IMR-90 (cell line): Measurements from ENCODE around the gene COPZ2. TPM values are rescaled to one million over a fixed set of nuclear protein-coding genes. Genes with fewer than 3 reads are reported as not detected.

Experiments used
- ATAC-seq: fragments of 200-7000 bp; cut with Tn5 transposase; 2 replicates; pipeline ENCODE4 v1.9.1; 2020; ENCODE audit warnings: low read depth, mild to moderate bottlenecking, moderate library complexity
- BruUV-seq: library from RNA; stranded (reverse); fragments of 400-500 nt; replicated peaks from 2 replicates; lab custom pipeline; 2021; lab: Mats Ljungman, UMichigan
- CTCF ChIA-PET: fragments of 300-600 bp; formaldehyde crosslinking; extraction: SDS; loops from one replicate; lab custom pipeline; 2021; ENCODE audit warnings: antibody characterized with exemption; lab: Yijun Ruan, JAX
- POLR2A ChIA-PET: fragments of 300-600 bp; sonication (Branson Sonifier 250); formaldehyde crosslinking; loops from one replicate; lab custom pipeline; 2022; ENCODE audit warnings: antibody characterized with exemption; ENCODE audit not compliant: unreplicated experiment; lab: Charles Lee
- DNase-seq: peaks from one replicate; pipeline ENCODE4 v3.0.0; 2013
- H2AFZ ChIP-seq: replicated peaks from 2 replicates; pipeline ENCODE3; 2013; ENCODE audit warnings: low read length, mild to moderate bottlenecking; ENCODE audit not compliant: poor library complexity
- H2AK5ac ChIP-seq: 2 replicates; pipeline ENCODE4 v1.6.1; 2013; ENCODE audit warnings: low read depth, low read length, inconsistent platforms
- H2AK9ac ChIP-seq: replicated peaks from 2 replicates; pipeline ENCODE3; 2013; ENCODE audit warnings: mild to moderate bottlenecking, low read depth, low read length, moderate library complexity; ENCODE audit not compliant: poor library complexity
- H2BK120ac ChIP-seq: 2 replicates; pipeline ENCODE4 v1.6.1; 2013; ENCODE audit warnings: low read depth, low read length, inconsistent platforms
- H2BK15ac ChIP-seq: 3 replicates; pipeline ENCODE4 v1.6.1; 2013; ENCODE audit warnings: low read depth, low read length, inconsistent platforms
- H2BK20ac ChIP-seq: 2 replicates; pipeline ENCODE4 v1.6.1; 2013; ENCODE audit warnings: low read depth, mild to moderate bottlenecking, inconsistent platforms, low read length, moderate library complexity
- H2BK5ac ChIP-seq: 2 replicates; pipeline ENCODE4 v1.6.1; 2013; ENCODE audit warnings: mild to moderate bottlenecking, low read depth, low read length, inconsistent platforms; ENCODE audit not compliant: poor library complexity, severe bottlenecking
- H3K14ac ChIP-seq: replicated peaks from 2 replicates; pipeline ENCODE4 v1.6.1; 2013; ENCODE audit warnings: low read depth, low read length, inconsistent platforms
- H3K18ac ChIP-seq: 2 replicates; pipeline ENCODE4 v1.6.1; 2013; ENCODE audit warnings: low read depth, low read length, control low read depth
- H3K23ac ChIP-seq: 2 replicates; pipeline ENCODE4 v1.6.1; 2013; ENCODE audit warnings: low read depth, low read length, inconsistent platforms
- H3K27ac ChIP-seq: 2 replicates; pipeline ENCODE4 v1.5.1; 2013; ENCODE audit warnings: mild to moderate bottlenecking, control low read depth, low read length; ENCODE audit not compliant: insufficient read depth
- H3K27me3 ChIP-seq: 2 replicates; pipeline ENCODE4 v1.6.1; 2013; ENCODE audit warnings: low read length; ENCODE audit not compliant: control insufficient read depth, insufficient read depth
- H3K36me3 ChIP-seq: 2 replicates; pipeline ENCODE4 v1.6.1; 2013; ENCODE audit warnings: low read length, mixed read lengths; ENCODE audit not compliant: control insufficient read depth, insufficient read depth
- H3K4ac ChIP-seq: 2 replicates; pipeline ENCODE4 v1.6.1; 2013; ENCODE audit warnings: low read depth, low read length, inconsistent platforms
- H3K4me1 ChIP-seq: 2 replicates; pipeline ENCODE4 v1.6.1; 2013; ENCODE audit warnings: low read length, mixed read lengths; ENCODE audit not compliant: control insufficient read depth, insufficient read depth
- H3K4me2 ChIP-seq: 2 replicates; pipeline ENCODE4 v1.6.1; 2013; ENCODE audit warnings: low read depth, mild to moderate bottlenecking, control low read depth, low read length, moderate library complexity
- H3K4me3 ChIP-seq: 2 replicates; pipeline ENCODE4 v1.5.1; 2013; ENCODE audit warnings: low read depth, mild to moderate bottlenecking, control low read depth, low read length, moderate library complexity; ENCODE audit not compliant: insufficient read depth
- H3K56ac ChIP-seq: 2 replicates; pipeline ENCODE4 v1.6.1; 2013; ENCODE audit warnings: low read length, inconsistent platforms; ENCODE audit not compliant: insufficient read depth; ENCODE audit errors: extremely low read depth
- H3K79me1 ChIP-seq, 2 experiments: 2 replicates each; pipeline ENCODE4 v1.6.1; 2013; ENCODE audit warnings: low read length in 2 of 2, inconsistent platforms in 1 of 2, low read depth in 1 of 2
- H3K9ac ChIP-seq: 2 replicates; pipeline ENCODE4 v1.6.1; 2013; ENCODE audit warnings: low read depth, low read length, control low read depth
- H3K9me1 ChIP-seq: 2 replicates; pipeline ENCODE4 v1.6.1; 2013; ENCODE audit warnings: low read length, inconsistent platforms; ENCODE audit not compliant: insufficient read depth
- H3K9me3 ChIP-seq: 2 replicates; pipeline ENCODE4 v1.6.1; 2013; ENCODE audit warnings: low read length; ENCODE audit not compliant: control insufficient read depth, insufficient read depth
- H4K20me1 ChIP-seq: 2 replicates; pipeline ENCODE4 v1.6.1; 2013; ENCODE audit warnings: low read length, inconsistent platforms; ENCODE audit not compliant: insufficient read depth
- H4K5ac ChIP-seq: 2 replicates; pipeline ENCODE4 v1.6.1; 2013; ENCODE audit warnings: mild to moderate bottlenecking, low read depth, low read length, control low read depth
- H4K8ac ChIP-seq, 2 experiments: 2 replicates each; pipeline ENCODE4 v1.6.1; 2013; ENCODE audit warnings: low read depth in 2 of 2, low read length in 2 of 2, control low read depth in 1 of 2, inconsistent platforms in 1 of 2
- H4K91ac ChIP-seq: 2 replicates; pipeline ENCODE4 v1.6.1; 2013; ENCODE audit warnings: low read depth, low read length, inconsistent platforms; ENCODE audit not compliant: insufficient read depth
- BHLHE40 ChIP-seq: fragments of 150-350 bp; IDR thresholded peaks from 2 replicates; pipeline ENCODE4 v1.6.1; 2016; ENCODE audit warnings: mild to moderate bottlenecking, low read depth, low read length
- CEBPB ChIP-seq: IDR thresholded peaks from 2 replicates; pipeline ENCODE4 v1.6.1; 2012; ENCODE audit warnings: low read depth, low read length, improper control_type of control experiment
- CHD1 ChIP-seq: IDR thresholded peaks from 2 replicates; pipeline ENCODE4 v1.6.1; 2012; ENCODE audit warnings: low read depth, low read length, improper control_type of control experiment
- ELK1 ChIP-seq: fragments of 150-350 bp; IDR thresholded peaks from 2 replicates; pipeline ENCODE4 v1.6.1; 2016; ENCODE audit warnings: low read depth, mild to moderate bottlenecking, low read length, moderate library complexity, borderline replicate concordance
- FOS ChIP-seq: fragments of 150-350 bp; IDR thresholded peaks from 2 replicates; pipeline ENCODE4 v1.6.1; 2016; ENCODE audit warnings: low read depth, low read length
- MAFK ChIP-seq: IDR thresholded peaks from 2 replicates; pipeline ENCODE4 v1.6.1; 2012; ENCODE audit warnings: low read depth, low read length, improper control_type of control experiment
- MAZ ChIP-seq: IDR thresholded peaks from 2 replicates; pipeline ENCODE4 v1.6.1; 2012; ENCODE audit warnings: low read depth, mild to moderate bottlenecking, low read length, improper control_type of control experiment, moderate library complexity, borderline replicate concordance
- MXI1 ChIP-seq: IDR thresholded peaks from 2 replicates; pipeline ENCODE4 v1.6.1; 2012; ENCODE audit warnings: low read depth, mild to moderate bottlenecking, low read length, moderate library complexity, borderline replicate concordance
- NFE2L2 ChIP-seq: fragments of 150-350 bp; IDR thresholded peaks from 2 replicates; pipeline ENCODE4 v1.6.1; 2016; ENCODE audit warnings: low read depth, mild to moderate bottlenecking, low read length
- POLR2A ChIP-seq: IDR thresholded peaks from 2 replicates; pipeline ENCODE4 v1.6.1; 2012; ENCODE audit warnings: mild to moderate bottlenecking, low read depth, low read length
- RAD21 ChIP-seq: IDR thresholded peaks from 2 replicates; pipeline ENCODE4 v1.6.1; 2012; ENCODE audit warnings: low read length, improper control_type of control experiment
- RCOR1 ChIP-seq: IDR thresholded peaks from 2 replicates; pipeline ENCODE4 v1.6.1; 2012; ENCODE audit warnings: mild to moderate bottlenecking, low read length, improper control_type of control experiment; ENCODE audit not compliant: insufficient replicate concordance
- RFX5 ChIP-seq: IDR thresholded peaks from 2 replicates; pipeline ENCODE4 v1.8.0; 2012; ENCODE audit warnings: low read depth, mild to moderate bottlenecking, low read length, moderate library complexity
- SMC3 ChIP-seq: fragments of 150-350 bp; IDR thresholded peaks from 2 replicates; pipeline ENCODE4 v1.6.1; 2016; ENCODE audit warnings: low read depth, mild to moderate bottlenecking, antibody characterized with exemption, low read length, moderate library complexity
- USF2 ChIP-seq: fragments of 150-350 bp; IDR thresholded peaks from 2 replicates; pipeline ENCODE4 v1.6.1; 2017; ENCODE audit warnings: mild to moderate bottlenecking, antibody characterized with exemption, low read length, low read depth
- WGBS, 2 experiments: methylation state at CpG; one replicate each; pipeline versions ENCODE4 v1.1.5 to v1.1.7; 2013; ENCODE audit warnings: missing lambda C conversion rate in 2 of 2; ENCODE audit not compliant: insufficient read length in 1 of 2; ENCODE audit errors: extremely low coverage in 2 of 2; 5-methylcytosine and 5-hydroxymethylcytosine counted together
- dilution Hi-C: fragments of 300-500 bp; cut with HindIII; formaldehyde crosslinking; loops from one replicate; pipeline ENCODE4 v1.14.3; 2018; ENCODE audit warnings: low sequenced_read_pairs; ENCODE audit not compliant: unreplicated experiment
- in situ Hi-C: fragments of 300-500 bp; cut with MboI; formaldehyde crosslinking; loops from 3 replicates; pipeline ENCODE4 v1.14.3; 2019; ENCODE audit warnings: low sequenced_read_pairs, inconsistent platforms, mixed read lengths
- intact Hi-C: fragments of 100-400 bp; cut with micrococcal nuclease; formaldehyde crosslinking; loops from 2 replicates; pipeline ENCODE4 v1.10.0; 2022
- polyA plus RNA-seq, 3 experiments: library from polyadenylated mRNA; depleted of rRNA; stranded (reverse); fragments of >200 nt; gene quantifications; 2 replicates each; pipeline ENCODE4 v1.2.3, GENCODE V29; 2012; ENCODE audit warnings: low replicate concordance in 1 of 3
- total RNA-seq: library from RNA; depleted of rRNA; stranded (reverse); fragments of >200 nt; gene quantifications from 2 replicates; pipeline ENCODE4 v1.2.3, GENCODE V29; 2012
- TF ChIP-seq, protein P1 (sequence below): conservative IDR thresholded peaks from 2 replicates; pipeline ENCODE4 v1.5.1; 2012; ENCODE audit warnings: mild to moderate bottlenecking, low read depth, low read length, improper control_type of control experiment

Gene COPZ2
- total and polyA plus RNA-seq, 2 of the 4 experiments (the other 2 are of a cell fraction): 41.0 to 86.1 TPM

GRCh38 chr17:47989159-47989558 lies 48.4 kb downstream of the COPZ2 start:
- in situ Hi-C loops: no loop called here
- dilution Hi-C loops: no loop called here
- CTCF ChIA-PET: interaction anchor here (1.5 kb wide), 1 partner anchor 28 kb away, joined by 3 read pairs; no protein-coding TSS in a partner anchor

More at GRCh38 chr17:47989159-47989558, 48.4 kb downstream of the COPZ2 start:
- Histone ChIP-seq H4K20me1 (no peaks in the 10 kb centered on the region), H3K23ac (no peak overlapping the region), H2BK5ac (no peak overlapping the region), H3K56ac (no peak overlapping the region), H3K18ac (no peak overlapping the region), H3K36me3 (no peaks in the 10 kb centered on the region; the same call in 1 of the 2 replicates), H3K79me1 (no peaks in the 10 kb centered on the region), H3K4ac (no peak overlapping the region), H2AK9ac (no peak overlapping the region), H2BK15ac (no peak overlapping the region), H3K9me1 (no peaks in the 10 kb centered on the region), H3K27me3 (peaks cover 5% of the 10 kb centered on the region; the same call in 1 of the 2 replicates), H2AFZ (no peak overlapping the region), H3K4me1 (peaks cover 9% of the 10 kb centered on the region), H2AK5ac (no peak overlapping the region), H2BK20ac (no peak overlapping the region), H3K4me3 (no peak overlapping the region), H2BK120ac (no peak overlapping the region), H4K8ac (no peak overlapping the region), H3K14ac (no peak overlapping the region), H4K5ac (no peak overlapping the region), H3K27ac (no peak overlapping the region), H3K4me2 (no peak overlapping the region), H4K91ac (no peak overlapping the region), H3K9me3 (no peaks in the 10 kb centered on the region), H3K9ac (no peak overlapping the region)
- BruUV-seq: no TSS peak
- ATAC-seq (no peak), DNase-seq (no peak)
- TF ChIP-seq, protein P1, sequence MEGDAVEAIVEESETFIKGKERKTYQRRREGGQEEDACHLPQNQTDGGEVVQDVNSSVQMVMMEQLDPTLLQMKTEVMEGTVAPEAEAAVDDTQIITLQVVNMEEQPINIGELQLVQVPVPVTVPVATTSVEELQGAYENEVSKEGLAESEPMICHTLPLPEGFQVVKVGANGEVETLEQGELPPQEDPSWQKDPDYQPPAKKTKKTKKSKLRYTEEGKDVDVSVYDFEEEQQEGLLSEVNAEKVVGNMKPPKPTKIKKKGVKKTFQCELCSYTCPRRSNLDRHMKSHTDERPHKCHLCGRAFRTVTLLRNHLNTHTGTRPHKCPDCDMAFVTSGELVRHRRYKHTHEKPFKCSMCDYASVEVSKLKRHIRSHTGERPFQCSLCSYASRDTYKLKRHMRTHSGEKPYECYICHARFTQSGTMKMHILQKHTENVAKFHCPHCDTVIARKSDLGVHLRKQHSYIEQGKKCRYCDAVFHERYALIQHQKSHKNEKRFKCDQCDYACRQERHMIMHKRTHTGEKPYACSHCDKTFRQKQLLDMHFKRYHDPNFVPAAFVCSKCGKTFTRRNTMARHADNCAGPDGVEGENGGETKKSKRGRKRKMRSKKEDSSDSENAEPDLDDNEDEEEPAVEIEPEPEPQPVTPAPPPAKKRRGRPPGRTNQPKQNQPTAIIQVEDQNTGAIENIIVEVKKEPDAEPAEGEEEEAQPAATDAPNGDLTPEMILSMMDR: no peak
- no peak for TF ChIP-seq RFX5
- no peak for TF ChIP-seq NFE2L2
- TF ChIP-seq USF2: no peak
- TF ChIP-seq MAZ: no peak
- TF ChIP-seq CEBPB: no peak
- TF ChIP-seq ELK1: no peak
- TF ChIP-seq POLR2A: no peak
- no peak for TF ChIP-seq MAFK
- no peak for TF ChIP-seq BHLHE40
- no peak for TF ChIP-seq CHD1
- no peak for TF ChIP-seq RAD21
- TF ChIP-seq MXI1: no peak
- no peak for TF ChIP-seq SMC3
- TF ChIP-seq RCOR1: no peak
- no peak for TF ChIP-seq FOS
- WGBS, 2 experiments: no CpG with 5 or more reads among the region's 10 CpGs
- POLR2A ChIA-PET: no interaction called here
- intact Hi-C loops: no loop called here
